ENCODE results near the gene ARHGEF26.

Gene ARHGEF26

DNA sequence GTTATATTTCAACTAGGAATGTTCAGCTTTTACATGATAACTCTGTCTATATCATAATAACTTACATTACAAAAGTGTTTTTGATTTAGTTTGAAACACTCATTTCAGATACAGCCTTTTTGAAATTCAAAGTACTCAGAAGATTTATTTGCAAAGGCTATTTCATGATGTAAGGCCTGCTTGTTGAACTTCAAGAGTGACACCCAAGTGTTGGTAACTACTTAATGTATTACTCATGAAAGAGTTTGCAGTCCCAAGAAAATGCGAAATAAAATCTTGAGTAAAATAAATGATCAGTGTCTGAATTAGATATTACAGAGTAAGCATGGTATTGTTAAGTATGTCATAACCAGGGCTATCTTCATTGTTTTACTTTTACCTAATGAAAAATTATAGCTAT, 35.3 kb downstream of the ARHGEF26 start:
- no peak for DNase-seq

DNA sequence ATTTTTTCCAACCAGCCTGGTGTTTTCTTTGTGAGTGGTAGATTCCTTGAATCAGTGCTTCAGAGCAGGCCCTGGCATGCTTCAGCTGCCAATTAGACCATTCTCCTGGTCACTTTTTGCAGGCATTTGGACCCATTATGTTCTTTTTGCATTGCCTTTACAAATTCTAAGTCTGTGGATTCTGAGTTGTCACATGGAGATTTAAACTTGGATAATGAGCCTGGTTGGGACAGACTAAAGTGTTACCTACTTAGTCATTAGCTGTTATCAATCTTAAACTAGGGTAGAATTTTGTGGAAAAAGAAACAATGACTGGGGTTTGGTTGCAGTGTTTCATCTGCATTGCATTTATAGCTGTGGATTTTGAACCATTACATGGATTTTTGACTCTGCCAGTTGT, 40.6 kb downstream of the ARHGEF26 start:
- no peak for DNase-seq

DNA sequence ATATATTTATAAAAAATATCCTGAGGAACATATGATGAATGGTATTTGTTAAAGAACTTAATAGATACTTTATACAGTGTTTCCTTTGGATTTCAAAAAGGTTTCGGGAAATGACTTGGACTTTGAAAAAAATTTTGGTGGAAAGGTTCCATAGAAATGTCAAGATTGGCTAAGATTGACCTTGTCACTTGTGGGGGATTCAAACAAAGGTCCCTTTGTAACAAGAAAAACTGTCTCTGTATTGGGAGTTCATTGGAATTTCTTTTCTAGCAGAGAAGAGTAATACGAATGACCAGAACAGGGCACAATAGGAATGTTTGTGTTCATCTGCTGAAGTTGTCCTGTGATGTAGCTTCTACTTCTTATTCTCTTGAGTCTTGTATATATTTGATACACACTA, 43.2 kb downstream of the ARHGEF26 start:
- no peak for DNase-seq

DNA sequence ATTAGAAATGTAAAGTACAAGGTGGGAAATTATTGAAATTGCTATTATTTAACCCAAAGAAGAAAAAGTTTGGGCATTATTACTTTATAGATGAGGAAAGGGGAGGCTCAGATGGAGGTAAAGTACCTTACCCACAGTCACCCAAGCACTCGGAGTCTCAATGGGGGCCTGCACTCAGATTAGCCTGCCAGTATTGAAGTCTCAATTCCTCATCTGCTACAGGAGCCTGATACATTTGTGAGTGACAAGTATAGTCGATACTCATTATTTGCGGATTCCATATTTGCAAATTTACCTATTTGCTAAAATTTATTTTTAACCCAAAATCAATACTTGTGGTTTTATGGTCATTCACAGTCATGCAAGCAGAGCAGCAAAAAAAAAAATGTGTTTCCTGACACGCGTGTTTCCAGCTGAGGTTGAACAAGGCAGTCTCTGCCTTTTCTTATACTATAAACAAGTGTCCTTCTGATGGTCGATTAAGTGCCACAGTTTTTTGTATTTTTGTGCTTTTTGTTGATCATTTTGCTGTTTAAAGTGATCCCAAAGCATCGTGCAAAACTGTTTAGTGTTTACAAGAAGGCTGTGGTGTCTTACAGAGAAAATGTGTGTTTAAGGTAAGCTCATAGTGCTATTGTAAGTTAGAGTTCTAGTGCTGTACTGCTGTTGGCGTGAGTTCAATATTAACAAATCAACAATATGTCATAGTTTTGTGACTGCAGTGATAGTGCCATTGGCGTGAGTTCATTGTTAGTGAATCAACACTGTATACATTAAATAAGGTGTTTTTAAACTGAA, 48.0 kb downstream of the ARHGEF26 start:
- no peak for DNase-seq

DNA sequence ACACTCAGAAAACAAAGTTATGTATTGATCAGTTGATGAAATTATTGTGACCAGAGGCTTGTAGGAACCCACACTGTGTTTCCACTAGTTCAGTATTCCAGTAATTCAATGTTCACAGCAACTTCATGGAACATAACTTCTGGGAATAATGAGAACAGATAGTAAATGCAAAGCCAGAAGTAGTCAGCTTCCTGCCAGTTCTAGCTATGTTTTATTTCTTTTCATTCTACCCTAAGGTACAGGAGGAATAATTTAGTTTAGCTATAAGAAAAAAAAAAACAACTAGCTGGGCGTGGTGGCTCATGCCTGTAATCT, 48.6 kb downstream of the ARHGEF26 start:
- DNase-seq, result no peak

DNA sequence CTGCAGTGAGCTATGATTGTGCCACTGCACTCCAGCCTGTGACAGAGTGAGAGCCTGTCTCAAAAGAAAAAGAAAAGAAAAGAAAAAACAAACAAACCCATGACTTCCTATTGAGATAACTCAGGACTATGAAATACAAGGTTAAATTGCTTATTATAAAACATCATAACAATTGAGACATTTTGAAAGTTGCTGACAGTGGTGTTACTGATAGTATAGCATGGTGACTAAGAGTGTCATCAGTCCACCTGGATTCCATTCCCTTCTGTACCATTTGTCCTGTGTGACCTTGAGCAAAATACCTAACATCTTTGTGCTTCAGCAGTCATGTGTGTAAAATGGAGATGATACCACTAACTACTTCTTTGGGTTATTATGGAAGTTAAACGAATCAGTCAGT, 49.1 kb downstream of the ARHGEF26 start:
- DNase-seq, result no peak

DNA sequence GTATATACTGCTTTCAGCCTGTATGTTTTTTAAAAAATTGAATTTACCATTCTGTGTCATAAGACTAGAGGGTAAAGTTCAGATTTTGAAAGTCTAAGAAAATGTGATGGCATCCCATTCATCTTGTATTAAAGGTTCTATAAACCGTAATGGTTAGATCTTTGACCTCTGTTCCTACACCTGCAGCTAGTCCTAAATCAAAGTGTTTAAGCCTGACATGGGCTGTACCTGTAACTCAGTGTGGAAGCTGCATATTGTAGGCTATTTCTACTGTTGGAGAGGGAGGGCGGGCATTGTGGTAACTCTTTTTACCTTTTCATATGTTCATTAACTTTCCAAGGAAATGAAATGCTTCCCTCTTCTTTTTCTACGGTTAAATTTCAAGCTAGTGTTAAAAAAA, 53.9 kb downstream of the ARHGEF26 start:
- peak in 1 of 3 experiments; percentile 41 for DNase-seq

DNA sequence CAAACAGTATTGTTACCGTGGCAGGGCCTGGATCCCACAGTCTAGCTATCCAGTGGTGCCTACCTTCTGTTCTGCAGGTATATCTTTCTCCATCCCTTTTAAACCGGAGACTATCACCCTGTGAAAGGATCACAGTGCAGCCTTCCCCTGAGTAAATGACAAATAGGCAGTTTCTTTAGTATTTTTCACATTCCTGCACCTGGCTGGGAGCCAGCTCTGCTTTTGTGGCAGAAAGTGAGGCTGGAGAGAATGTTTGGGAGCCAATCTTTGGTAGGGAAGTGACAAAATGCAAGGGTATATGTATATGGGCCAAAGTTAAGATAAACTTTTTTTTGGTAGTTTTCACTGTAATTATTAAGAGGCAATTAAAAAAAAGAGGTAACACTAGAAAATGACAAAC, 54.8 kb downstream of the ARHGEF26 start:
- DNase-seq, result peak in 1 of 3 experiments; percentile 57

DNA sequence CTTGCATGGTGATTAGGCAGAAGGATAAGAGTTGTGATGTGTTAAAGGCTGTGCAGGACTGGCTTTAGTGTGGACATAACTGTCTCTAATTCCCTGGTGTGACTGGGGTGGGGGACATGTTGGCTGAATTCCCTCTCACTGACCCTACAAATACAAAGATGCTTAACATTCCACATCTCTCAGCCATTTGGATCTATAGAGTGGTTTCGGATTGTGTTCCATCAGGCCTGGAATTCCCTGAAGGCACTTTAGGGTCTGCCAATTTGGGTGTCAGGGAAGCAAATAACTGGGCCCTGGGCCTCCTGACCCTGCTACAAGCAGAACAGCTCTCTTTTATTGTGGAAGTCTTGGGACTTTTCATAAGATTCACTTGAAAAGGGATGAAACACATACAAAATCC, 56.2 kb downstream of the ARHGEF26 start:
- DNase-seq, result no peak

DNA sequence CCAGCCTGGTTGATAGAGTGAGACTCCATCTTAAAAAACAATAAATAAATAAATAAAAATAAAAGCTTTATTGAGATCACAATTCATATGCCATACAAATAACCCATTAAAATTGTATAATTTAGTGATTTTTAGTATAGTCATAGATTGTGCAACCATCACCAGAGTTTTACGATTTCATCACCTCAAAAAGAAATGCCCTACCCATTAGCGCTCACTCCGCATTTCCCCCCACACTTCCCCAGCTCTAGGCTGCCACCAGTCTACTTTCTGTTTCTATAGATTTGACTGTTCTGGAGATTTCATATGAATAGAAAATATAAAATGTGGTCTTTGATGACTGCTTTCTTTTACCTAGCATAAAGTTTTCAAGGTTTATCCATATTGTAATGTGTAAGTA, 57.0 kb downstream of the ARHGEF26 start:
- no peak for DNase-seq

DNA sequence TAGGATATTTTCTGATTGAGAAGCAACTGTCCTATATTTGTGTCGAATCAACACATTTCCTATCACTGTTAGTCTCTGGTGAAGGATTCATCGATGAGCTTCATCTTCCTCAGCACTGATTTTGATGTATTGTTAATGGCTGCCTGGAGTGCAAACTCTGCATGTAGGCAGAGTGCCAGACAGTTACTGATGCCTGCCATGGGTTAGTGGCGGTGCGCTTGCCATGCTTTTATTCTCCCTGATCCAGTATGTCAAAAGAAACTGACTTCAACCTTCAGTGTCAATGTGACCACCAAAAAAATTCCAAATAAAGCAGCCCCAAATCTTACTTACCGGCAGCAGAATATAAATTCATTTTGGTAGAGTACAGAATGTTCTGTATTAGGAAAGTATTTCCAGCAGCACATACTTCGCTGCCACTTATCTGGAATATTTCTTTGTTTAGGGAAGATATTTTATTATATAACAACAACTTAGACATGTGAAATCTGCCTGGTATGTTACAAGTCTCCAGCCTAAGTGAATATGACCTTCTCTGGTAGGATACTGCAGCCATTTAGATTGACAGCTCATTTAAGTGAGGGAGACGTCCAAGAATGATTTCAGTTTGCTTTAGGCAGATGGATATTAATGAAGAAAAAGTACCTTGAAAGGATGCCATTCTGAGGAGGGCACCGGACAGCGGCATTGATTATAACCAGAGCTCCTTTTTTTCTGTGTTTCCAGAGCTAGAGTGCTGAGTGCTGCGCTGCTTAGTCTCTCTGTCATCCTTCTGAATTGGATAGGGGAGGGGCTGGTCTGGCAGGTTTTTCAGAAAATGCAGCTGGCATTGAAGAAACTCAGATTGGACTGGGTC, 59.9 kb downstream of the ARHGEF26 start:
- peak in 2 of 3 experiments; percentile 57 to 81 for DNase-seq

DNA sequence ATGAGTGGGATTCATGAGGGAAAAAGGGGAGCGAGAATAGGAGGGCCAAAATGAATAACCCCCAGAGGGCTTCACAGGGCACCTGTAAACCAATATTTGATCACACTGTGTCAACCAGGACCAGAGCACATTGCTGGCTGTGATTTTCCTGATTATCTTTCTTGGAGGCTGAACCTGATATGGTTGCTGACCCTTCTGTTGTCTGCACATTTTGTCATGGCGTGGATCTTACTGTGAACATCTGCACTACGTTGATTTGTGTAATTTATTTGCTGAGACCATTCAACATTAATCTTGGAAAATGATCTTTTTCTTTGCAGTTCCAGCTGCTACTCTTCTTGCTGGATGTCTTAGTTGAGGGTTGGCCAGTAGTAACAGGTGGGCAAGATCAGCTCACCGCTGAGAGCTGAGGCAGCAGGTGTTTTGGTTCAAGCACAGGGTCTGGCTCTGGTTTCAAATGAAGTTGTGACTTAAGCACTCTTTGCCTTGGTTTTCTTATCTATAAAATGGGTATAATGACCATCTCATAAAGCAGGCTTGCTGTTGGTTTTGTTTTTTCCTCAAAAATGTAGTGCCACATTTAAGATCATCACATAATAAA, 61.2 kb downstream of the ARHGEF26 start:
- DNase-seq, result peak in 2 of 3 experiments; percentile 31 to 63

DNA sequence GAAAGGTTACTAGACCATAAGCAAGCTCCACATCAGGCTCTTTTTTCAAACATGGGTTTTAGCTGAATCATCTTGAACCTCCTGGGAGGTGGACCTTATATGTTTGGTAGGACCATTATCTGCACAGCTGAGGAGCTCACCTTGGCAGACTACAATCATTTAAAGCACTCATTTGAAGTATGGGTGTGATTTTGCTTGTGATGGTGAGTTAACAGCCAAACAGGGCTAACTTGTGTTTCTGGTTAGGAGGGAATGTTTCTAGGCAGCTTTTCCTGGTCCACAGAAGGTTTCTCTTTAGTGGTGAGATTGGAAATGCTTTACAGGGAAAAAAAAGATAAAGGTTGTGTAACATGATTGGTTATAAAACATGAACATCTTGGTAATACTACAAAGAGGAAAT, 61.8 kb downstream of the ARHGEF26 start:
- peak in 1 of 3 experiments; percentile 25 for DNase-seq

DNA sequence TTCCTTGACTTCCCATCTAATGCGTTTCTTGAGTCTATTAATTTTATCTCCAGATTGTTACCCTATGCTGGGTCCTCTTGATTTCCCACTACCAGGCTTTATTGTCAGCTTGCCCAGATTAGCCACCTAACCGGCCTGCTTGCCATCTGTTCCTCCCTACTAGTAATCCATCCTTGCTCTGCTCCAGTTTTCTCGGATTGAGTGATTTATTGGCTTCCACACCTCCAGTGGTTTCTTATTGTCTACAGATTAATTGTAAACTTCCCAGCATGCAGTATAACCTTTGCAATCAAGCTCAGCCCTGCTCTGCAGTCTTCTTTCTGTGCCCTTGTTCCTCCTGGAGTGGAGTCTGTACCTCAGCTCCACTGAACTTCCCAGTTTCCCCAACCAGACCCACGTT, 63.4 kb downstream of the ARHGEF26 start:
- peak in 1 of 3 experiments; percentile 34 for DNase-seq

DNA sequence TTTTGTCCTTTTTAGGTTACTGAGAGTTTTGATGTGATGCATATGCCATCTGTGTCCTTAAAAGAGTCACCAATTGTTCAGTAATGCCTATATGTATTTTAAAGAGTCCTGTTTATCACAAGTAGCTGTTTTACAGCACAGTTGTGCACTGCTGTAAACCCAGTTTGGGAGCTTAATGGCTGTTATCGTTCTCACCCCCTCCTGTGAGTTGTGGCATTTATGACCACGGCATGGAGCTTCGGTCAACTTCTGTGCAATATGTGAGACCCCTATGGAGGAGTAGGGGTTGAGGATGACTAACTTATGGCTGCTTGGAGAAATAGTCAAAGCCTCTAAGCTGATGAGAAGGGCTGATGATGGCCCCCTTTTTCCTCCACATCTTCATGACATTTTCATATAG, 67.2 kb downstream of the ARHGEF26 start:
- DNase-seq, result no peak

DNA sequence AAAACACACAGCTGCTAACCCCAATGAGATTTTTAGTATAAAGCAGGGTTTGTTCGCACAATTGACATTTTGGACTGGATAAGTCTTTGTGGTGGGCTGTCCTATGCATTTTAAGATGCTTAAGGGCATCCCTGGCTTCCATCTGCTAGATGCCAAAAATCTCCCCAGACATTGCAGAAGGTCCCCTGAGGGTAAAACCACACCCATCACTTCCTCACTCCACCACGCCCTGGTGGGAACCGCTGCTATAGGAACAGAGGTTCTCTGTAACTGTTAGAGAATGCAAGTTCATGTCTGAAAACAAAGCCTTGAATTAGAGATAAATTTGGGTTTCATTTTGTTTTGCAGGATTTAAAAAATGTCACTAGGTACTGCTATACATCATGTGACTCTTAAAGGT, 67.7 kb downstream of the ARHGEF26 start:
- DNase-seq, result no peak

DNA sequence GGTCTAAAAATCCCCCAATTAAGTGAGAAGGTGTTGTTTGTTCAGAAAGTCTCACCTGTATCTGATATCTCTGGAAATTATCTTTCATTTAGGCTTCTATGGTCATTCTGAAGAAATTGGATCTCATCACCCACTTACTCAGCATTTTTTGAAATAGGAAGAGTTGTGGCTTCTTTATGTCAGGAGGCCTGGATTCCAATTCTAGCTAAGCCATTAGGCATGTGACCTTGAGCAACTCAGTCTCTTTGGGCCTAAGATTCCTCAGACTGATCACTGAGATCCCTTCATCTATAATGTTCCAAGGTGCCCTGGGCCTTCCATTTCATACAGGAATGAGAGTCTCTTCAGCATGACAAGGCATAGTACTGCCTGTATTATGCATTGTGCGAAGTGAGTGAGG, 70.3 kb downstream of the ARHGEF26 start:
- DNase-seq, result no peak

DNA sequence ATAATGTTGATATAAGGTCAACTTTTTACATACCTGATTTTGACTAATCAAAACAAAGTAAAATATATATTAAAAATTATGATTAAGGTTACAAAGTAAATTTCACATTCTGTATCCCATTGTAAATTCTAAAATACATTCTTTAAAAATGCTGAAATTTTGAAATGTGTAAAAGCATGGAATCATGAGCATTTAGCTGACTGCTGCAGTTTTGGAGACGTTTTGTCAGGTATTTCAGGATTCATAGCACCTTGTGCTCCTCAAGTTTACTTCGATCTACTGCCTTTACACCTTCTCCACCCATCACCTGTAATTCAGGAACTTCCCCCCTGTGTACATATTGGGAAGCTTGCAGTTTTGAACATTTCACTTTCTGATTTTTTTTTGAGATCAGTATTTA, 71.0 kb downstream of the ARHGEF26 start:
- no peak for DNase-seq

DNA sequence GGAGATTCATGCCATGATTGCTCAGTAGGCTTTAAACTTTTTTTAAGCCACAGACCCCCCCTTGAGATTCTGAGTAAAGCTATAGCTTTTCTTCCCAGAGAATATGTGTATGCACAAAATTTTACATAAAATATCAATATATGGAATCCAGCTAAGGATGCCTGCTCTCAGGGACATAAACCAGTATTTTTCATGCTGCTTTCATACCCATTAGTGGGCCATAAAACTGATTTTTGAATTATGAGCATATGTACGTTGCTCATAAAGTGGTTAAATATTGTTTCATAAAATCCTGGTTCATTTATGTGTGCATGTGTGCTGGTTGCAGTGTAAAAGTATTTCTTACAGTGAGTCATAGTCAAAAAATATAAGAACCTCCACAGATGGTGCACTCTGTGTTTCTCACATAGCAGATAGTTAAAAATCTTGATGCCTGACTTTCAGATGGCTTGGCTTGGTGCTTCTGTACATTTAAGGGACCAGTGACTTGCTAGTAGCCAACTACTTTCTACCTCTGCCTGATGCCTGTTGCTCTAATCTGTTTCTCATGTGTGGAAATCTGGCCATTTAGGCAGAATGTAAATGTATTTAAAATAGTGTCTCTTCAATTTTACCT, 71.9 kb downstream of the ARHGEF26 start:
- DNase-seq, result no peak

DNA sequence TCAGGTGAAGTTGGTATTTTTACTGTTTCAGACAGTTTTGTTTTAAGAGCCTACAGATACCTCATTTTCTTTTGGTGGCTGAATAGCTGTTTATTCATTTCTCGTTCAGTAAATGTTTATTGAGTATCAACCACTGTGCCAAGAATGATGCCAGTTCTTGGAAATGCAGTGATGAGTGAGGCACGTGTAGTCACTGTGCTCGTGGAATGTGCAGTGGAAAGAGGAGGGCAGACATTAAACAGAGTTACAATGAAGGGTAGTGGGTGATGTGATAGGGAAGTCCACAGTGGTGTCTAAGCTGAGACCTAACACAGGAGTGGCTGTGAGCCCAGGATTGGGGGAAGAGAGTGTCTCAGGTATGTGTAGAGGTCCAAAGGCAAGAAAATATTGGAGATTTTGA, 73.7 kb downstream of the ARHGEF26 start:
- no peak for DNase-seq

DNA sequence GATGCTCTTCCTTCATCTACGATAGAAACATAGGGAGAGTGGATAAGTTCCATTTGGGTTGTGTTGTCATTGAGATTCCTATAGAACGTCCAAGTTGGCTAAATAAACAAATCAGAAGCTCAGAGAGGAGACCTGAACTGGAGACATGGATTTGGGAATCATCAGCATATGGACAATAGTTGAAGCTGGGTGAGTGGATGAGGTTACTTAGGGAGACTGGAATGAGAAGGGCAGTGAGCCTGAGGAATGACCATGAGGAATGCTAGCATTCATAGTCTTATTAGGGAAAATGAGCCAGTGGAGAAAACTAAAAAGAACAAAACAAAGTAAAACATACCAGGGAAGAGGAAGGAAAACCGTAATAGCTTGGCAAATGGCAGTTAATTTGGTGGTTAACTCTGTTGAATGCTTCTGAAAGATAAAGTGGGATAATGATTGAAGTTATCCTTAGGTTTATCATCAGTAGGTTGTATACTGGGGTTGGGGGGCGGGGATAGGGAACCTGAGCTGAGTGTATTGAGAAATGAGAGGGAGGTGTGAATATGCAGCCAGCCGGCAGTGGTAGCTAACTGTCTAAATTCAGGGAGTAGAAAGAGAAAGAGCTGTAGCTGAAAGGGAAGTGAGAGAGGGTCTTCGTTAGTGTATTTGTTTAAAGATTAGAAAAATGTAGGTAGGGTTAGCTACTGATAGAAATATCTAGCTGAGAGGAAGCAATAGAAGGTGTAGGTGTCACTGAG, 74.6 kb downstream of the ARHGEF26 start:
- DNase-seq, result no peak

DNA sequence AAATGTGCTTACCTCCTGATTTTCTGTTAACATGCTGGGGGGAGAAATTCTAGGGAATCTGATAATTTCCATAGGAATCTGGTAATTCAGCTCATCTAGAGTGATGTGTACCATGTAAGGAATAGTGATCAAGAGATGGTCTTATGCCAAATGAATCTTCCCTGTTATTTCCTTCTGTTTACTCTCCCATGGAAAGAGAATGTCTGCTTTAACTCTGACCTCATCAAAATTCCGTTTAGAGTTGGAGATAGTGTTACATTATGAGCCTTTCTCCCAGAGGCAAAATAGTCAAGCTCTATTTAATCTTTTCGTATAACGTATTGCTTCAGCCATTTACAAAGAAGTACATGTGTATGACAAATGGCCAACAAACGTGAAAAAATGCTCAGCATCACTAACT, 76.6 kb downstream of the ARHGEF26 start:
- no peak for DNase-seq

DNA sequence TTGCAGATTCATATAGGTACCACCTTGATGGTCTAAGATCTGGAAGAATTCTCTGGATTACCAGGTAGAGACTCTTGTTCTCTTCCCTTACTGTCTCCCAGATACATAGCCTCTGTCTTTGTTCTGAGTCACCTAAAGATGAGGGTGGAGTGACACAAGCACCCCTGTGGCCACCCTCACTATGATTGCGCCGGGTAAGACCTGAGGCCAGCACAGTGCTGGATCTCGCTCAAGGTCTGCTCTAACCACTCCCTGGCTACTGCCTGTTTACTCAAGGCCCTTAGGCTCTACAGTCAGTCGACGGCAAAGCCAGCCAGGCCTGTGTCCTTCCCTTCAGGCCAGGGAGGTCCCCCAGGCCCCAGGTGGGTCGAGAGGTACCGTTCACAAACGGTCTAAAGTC, 88.3 kb downstream of the ARHGEF26 start:
- no peak for DNase-seq

Measured in NCI-H1417 (cell line).